HG02588 (cell line): ENCODE measurements around the gene MMP17.

Experiments used
- ATAC-seq: cut with Tn5 transposase; IDR thresholded peaks from one replicate; pipeline ENCODE4 v1.9.1; 2021; ENCODE audit warnings: mild to moderate bottlenecking, moderate library complexity; ENCODE audit not compliant: unreplicated experiment

MMP17 gene

DNA sequence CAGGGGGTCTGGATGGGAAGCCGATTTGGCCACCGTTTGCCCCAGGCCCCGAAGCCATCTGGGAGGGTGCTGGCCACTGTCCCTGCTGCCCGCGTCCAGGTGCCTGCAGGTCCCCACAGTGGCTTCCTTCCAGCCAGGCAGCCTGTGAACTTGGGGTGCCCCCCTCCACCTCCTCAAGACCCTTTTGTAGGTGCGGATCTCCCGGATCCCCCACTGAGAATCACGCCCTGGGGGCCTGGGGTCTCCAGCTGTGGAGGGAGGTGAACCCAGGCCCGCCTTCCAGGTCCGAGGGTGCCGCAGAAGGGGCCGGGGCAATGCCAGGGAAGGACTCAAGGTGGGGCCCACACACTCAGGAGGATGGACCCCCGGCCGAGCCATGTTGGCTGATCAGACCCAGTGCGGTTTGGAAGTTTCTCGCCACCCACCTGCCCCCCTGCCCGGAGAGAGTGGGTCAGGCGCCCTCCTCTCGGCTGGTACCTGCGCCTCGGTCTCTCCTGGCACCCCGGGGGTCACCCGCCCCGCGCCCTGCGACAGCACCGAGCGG lies 1.7 kb downstream of the MMP17 start:
- ATAC-seq, result peak; percentile 2

DNA sequence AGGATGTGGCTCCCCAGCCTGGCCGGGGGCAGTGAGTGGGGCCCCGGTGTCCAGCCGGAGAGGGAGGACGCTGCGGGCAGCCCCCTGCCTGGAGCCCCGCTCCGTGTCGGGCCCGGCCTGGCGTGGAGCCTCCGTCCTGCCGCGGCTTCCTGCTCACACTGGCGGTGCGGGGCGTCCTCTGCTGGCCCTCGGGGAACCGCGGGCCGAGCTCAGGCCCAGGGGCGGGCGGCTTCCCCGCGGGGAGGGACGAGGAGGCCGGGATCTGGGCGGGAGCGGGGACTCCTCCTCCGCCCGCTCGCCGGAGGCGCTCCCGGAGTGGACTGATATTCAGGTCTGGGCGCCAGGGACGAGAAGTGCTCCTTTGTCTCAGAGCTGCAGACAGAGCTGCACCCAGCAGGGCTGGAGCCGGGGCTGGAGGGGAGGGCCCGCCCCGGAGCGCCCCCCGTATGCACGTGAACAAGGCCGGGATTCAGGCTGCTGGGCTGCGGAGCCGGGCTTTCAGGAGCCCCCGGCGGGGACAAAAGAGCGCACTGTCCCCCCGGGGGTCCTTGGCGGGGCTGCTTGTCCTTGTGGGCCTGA lies 2.2 kb downstream of the MMP17 start:
- ATAC-seq, result peak; percentile 35

DNA sequence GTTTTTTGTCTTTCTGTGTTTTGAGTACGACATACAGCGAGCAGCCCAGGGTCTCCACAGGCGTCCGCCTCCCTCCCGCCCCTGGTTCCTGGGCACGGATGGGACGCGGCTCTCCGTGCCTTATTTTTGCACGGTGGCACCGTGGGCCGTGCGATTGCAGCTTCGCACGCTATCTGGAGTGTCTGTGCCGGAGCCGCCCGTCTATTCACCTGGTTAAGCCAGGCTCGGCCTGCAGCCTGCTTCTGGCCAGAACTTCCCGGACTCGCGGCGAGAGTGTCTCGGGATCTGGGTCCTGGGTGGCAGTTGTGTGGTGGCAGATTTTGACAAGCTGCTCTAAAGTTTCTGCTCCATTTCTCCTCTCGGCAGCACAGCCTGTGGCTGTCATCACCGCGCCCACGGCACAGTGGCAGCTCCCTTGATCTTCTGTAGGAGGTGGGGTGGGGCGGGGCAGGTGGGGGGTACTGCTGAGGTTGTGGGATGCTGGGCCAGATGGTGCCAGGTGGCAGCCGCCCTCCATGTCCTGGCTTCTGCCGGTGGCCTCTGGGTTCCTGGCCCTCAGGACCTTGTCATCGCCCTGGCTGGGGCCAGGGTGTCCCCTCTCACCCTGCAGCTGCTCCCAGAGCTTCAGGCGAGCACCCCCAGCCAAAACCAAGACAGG lies 2.9 kb downstream of the MMP17 start:
- no peak for ATAC-seq

DNA sequence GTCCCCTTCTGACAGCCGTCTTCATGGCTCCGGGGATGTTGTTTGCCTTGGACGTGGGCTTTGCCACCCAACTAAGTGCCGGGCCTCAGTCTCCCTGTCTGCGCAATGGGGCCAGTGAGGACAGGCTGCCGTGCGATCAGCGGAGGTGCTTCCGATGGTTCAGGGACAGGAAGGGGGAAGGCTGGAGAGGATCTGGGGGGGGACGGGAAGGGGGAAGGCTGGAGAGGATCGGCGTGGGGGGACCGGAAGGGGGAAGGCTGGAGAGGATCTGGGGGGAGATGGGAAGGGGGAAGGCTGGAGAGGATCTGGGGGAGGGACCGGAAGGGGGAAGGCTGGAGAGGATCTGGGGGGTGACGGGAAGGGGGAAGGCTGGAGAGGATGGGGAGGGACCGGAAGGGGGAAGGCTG lies 3.4 kb downstream of the MMP17 start:
- no peak for ATAC-seq

DNA sequence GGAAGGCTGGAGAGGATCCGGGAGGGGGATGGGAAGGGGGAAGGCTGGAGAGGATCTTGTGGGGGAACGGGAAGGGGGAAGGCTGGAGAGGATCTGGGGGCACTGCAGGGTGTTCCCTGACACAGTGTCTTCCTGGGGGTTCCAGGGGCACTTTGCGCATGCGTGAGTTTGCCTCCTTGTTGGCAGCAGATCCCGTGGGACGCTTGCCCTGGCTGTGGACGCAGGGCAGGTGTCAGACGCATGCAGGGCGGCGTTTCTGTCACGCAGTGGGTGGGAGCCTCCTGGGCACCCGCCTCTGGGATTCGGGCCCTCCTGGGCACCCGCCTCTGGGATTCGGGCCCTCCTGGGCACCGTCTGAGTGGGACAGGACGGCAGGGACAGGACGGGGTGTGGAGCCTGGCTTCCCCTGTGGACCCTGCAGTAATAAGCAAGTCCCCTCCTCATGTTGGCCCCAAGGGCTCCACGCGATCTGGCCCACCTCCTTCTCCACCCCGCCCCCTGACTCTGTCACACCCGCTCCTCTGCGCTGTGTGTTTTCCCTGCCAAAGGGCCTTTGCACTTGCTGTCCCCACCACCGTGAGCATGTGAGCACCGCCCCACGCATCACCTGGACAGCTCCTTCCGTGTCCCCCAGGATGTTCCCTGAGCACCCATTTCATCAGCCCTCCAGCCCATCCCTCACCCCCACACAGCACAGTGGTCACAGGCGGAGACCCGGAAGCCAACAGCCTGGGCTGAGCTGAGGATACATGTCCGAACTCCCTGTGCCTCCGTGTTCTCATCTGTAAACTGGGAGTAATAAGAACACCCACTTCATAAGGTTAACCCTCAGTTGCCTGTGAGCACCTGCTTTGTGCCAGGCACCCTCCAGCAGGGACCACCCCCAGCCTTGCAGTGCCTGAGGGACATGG lies 4.4 kb downstream of the MMP17 start:
- no peak for ATAC-seq

DNA sequence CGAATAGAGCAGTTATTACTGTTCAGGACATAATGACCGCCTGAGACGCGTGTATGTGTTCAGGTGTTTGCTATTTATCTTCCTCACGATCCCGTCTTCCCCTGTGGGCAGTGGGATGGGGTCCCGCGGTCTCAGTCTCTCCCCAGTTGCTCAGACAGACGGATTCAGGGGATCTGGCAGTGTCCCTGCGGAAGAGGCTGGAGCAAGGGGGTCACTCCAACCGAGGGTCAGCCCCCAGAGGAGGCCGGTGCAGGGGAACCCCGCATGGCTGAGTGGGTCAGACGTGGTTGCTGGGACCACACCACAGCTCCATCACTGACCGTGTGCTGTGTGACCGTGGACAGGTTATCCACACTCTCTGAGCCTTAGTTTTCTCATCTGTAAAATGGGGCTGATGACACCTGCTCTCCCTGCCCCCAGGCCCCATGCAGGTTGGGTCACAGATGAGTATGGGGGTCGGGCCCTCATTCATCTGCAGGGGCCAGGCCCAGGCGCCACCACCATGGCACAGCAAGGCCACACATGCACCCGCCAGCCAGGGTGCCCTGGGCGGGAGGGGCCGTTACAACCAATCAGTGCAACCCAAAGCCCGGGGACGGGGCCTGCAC lies 5.2 kb downstream of the MMP17 start:
- ATAC-seq, result no peak

DNA sequence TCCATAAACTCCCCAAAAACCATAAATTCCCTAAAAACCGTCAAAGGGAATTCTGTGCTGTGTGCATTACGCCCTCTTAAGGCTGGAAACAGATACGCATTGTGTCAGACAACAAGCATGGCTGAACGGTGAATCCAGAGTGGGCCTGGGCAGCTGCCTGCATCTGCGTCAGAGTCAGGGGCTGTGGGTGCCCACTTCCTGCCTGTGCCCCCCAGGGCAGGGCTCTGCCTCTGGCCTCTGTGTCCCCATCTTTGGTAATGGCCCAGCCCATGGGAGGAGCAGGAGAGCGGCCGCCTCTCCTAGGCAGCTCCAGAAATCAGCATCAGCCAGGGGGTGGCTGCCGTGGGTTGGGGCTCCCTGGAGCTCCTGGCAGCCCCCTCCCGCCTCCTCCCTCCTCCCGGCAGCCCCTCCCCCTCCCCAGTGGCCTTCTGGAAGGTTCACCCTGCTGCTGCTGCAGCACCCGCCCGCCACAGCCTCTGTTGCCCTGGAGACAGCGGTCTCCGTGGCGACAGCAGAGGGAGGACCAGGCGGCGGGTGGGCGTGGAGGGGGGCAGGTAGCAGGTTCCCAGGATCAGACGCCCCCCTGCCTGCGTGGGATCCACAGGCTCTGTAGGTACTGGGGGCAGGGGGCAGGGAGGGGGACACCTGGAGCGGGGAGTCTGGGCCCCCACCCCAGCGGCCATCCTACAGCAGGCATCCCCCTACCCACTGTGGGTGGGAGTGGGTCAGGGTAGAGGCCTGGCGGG lies 5.9 kb downstream of the MMP17 start:
- ATAC-seq, result no peak

DNA sequence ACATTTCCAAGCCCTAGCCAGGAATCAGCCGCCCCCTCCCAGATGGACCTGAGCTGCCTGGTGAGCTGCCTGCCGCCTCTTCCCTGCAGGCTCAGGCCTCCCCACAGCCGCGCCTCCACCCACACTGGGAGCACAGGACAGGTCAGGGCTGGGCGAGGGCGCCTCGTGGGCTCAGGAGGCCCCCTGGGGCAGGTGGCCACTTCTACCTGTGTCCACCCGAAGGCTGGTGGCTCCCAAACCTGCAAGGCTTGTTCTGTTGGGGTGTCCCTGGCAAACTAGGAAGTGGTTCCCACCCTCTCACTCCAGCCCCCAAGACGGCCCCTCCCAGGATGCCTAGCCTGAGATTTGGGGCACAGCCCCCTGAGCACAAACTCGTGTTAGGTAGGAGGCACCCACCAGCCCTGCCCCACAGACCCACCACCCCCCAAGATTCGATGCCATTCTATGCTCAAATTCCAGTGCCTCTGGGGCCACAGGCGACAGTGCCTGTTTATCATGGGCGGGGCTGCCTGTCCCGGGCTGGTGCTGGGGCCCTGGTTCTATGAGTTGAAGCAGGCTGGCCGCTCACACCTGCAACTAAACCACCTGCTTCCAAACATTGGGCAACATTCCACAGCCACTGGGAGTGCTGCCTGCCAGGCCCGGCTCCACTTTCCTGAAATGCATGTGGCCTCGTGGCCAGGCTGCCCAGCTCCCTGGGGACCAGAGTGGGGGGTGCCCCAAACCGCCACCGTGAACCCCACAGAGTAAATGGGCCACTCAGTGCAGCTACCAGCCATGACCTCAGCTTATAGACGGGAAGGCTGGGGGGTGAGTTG lies 6.8 kb downstream of the MMP17 start:
- no peak for ATAC-seq

DNA sequence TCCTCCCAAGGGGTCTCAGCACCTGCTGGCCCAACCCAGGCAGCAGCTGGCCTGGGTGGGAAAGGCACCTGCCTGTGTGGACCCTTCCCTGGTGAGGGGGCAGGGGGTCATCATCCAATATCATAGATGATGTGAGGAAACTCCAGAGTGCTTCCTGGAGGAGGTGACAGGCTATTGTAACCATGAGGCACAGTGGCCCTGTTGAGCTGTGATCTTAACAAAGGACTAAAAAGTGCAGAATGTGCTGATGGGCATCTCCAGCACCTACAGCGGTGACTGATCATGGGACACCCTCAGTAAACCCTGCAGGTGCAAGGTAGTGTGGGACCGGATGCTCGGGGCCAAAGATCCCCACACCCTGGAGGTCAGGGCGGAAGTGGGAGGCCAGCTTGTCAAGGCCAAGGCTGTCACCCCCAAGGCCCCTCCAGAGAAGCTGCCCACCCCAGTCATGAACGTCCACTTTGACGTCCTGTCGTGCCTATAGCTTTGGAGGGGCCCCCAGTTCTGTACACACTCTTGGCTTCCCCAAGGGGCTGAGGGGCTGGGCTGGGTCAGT lies 7.5 kb downstream of the MMP17 start:
- no peak for ATAC-seq

DNA sequence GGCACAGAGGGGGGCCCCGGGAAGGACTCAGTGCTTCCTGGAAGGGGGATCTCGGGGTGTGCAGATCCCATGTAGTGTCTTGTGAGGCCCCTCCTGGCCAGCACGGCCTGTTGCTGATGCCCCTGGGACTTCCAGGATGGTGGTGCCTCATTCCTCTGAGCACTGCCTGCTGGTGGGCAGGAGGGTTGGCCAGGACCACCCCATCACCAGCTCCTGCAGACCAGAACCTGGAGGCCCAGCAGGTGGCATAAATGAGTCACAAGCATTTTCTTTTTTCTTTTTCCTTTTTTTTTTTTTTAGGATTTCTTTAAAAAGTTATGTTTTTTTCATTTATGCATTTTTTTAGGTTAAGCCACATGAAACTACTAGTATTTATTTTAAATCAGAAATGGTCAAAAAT lies 8.0 kb downstream of the MMP17 start:
- ATAC-seq, result no peak

DNA sequence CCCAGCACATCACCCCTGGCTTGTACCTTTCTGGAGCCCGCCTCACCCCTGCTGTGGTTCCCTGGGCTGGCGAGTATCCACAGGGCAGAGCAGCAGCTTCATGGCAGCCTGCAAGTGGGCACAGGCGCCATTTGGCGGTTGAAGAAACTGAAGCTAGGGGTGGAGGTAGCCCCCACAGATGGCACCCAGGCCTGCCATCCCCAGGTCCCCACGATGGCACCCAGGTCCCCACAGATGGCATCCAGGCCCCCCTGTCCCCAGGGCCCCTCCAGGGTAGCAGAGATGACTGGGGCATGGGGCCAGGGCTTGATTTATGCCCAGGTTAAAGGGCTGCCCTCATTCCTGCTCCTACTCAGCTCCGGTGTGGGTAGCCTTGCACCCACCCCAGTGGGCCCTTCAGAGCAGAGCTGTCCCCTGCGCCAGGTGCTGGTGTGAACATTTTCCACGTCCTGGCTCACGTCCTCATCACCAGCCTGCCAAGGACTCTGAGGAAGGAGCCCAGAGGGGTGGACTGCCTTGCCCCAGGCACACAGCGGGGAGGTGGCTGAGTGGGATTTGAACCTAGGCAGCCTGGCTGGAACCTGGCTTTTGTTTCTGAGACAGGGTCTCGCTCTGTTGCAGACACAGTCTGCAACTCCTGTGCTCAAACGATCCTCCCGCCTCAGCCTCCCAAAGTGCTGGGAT lies 8.7 kb downstream of the MMP17 start:
- no peak for ATAC-seq

DNA sequence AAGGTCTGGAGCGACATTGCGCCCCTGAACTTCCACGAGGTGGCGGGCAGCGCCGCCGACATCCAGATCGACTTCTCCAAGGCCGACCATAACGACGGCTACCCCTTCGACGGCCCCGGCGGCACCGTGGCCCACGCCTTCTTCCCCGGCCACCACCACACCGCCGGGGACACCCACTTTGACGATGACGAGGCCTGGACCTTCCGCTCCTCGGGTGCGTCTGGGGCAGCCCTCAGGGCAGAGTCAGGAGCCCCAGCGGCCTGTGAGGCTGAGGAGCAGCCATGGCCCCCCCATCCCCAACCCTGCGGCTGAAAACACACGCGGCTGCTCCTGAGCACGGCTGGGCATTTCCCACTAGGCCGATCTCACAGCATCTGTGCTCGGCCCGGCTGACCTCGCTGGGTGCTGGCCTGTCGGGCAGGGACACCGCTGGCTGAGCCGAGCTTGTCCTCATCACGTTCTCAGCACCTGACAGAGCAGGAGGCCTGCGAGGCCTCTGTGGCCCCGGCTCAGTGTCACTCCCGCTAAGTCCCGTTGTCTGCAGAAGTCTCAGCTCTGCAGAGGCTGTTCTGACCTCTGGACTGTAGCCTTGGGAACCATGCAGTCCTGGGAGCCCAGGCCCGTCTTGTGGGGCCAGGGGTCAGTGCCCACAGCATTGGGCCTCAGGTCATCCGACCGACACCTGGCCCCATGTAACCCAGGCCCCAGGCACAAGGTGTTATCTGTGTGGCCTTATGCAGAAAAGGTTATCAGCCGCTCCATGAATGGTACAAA lies 12.6 kb downstream of the MMP17 start:
- ATAC-seq, result no peak

DNA sequence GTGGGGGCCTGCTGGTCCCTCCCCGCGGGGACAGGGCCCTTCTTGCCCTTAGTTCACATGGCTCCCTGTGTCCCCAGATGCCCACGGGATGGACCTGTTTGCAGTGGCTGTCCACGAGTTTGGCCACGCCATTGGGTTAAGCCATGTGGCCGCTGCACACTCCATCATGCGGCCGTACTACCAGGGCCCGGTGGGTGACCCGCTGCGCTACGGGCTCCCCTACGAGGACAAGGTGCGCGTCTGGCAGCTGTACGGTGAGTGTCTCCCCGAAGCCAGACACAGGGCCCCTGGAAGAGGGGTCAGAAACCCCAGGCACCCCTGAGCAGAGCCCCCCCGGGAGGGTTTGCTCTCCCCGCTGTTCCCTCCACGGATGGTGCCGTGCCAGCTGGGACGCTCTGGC lies 13.4 kb downstream of the MMP17 start:
- no peak for ATAC-seq

DNA sequence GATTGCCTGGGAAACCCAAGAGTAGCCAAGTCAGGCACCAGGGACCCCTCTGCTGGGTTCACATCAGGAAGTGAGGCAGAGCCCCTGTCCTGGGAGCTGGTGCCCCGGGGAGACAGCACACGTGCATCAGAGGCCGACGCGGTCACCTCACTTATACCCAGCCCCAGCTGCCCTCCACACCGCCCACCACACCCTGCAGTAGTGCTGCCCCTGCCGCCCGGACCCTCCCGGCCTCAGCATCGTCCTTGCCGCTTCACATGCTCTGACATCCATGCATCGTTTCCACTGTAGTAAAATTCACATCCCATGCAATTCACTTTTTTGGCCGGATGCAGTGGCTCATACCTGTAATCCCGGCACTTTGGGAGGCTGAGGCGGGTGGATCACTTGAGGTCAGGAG lies 14.0 kb downstream of the MMP17 start:
- no peak for ATAC-seq

DNA sequence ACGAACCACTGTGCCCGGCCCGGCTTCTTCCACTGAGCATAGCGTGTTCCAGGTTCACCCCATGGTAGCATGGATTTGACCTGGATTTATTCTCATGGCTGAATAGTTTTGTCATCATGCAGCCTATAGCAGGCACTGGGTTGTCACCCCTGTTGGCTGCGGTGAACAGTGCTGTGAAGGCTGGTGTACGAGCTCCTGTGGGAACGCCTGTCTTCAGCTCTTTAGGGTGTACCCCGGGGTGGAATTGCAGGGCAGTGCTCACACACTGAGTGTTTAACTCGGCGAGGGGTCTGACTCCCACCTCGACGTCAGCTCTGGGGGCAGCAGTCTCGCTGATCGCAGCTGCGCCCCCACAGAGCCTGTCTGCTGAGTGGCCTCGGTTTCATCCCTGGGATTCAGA lies 15.3 kb downstream of the MMP17 start:
- ATAC-seq, result no peak

DNA sequence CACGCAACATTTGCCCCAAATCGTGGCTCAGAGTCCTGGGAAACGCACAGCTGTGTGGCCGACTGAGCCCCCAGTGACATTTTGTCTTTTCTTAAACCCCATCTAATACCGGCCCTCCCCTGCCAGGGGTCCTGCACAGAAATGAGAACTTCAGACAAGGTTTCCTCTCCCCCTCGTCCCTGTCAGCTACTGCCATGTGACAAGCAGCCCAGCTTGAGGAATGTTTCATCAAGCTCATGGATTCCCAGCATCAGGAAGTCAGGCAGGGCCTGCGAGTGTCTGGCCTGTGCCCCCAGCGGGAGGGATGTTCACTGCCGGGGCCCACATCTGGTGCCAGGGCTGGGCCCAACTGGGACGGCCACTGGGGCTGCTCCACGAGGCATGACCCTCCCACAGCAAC lies 15.9 kb downstream of the MMP17 start:
- ATAC-seq, result no peak

DNA sequence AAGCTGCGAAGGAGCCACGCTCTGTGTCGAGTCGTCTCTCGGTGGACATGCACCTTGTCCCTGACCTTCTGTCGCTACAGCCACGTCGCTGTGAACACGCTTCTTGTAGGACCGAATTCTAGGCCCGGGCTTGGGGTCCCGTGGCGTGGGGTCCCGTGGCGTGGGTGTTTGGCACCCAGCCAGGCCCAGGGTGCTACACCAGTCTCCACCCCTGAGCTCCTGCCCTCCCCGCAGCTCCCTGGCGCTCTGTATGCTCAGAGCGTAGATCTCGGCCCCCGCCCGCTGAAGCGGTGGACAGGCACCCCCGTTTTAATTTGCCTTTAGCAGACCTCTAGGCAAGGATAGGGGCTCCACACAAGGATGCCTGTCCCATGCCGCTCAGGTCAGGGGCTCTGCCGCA lies 16.5 kb downstream of the MMP17 start:
- no peak for ATAC-seq

DNA sequence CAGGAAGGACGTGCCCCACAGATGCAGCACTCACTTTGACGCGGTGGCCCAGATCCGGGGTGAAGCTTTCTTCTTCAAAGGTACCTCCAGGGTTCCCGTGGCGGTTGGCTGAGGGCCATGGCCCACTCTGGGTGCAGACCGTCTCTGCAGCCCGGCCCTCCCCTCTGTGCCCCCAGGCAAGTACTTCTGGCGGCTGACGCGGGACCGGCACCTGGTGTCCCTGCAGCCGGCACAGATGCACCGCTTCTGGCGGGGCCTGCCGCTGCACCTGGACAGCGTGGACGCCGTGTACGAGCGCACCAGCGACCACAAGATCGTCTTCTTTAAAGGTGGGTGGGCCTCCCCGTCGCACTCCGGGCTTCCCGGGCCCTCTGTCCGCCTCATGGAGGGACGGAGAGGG lies 16.9 kb downstream of the MMP17 start:
- no peak for ATAC-seq
